ENCODE results near the gene AEN. TPM values are rescaled to one million over a fixed set of nuclear protein-coding genes. Genes with fewer than 3 reads are reported as not detected.

AEN gene
- total and polyA plus RNA-seq, 4 experiments from 2014 or later: 33.2 to 56.8 (median 45.1) TPM

GRCh38 chr15:88590759-88591158 lies 30.4 kb upstream of the AEN start:
- Histone ChIP-seq H3K27ac (ENCODE audit: low read depth, low read length) (no peak overlapping the region), H3K4me3 (ENCODE audit: low read length in 2 of 2) (no peak overlapping the region), H3K4me1 (ENCODE audit: insufficient read depth, low read length) (no peaks in the 10 kb centered on the region), H3K36me3 (ENCODE audit: insufficient read depth, low read length) (no peaks in the 10 kb centered on the region), H3K27me3 (ENCODE audit: insufficient read depth, low read length) (no peaks in the 10 kb centered on the region), H3K9me3 (ENCODE audit: control insufficient read depth in 1 of 2, low read length in 2 of 2) (no peaks in the 10 kb centered on the region)
- Mint-ChIP-seq H3K4me3 (no peak overlapping the region), H3K27ac (peak overlapping the region in 1 of 7 donors; percentile 39), H3K36me3 (no peaks in the 10 kb centered on the region), H3K27me3 (peaks cover 1 to 4% of the 10 kb centered on the region in 2 donors), H3K4me1 (peaks cover 0 to 2% (median 0%) of the 10 kb centered on the region in 4 donors), H3K9me3 (peaks cover 0 to 2% (median 0%) of the 10 kb centered on the region in 8 donors)
- intact Hi-C loops (cut with micrococcal nuclease): no loop called here
- ChIA-PET POLR2A (ENCODE audit: partially characterized antibody) (no interaction called here), CTCF (ENCODE audit: partially characterized antibody) (no interaction called here)
- DNase-seq: no peak

DNA sequence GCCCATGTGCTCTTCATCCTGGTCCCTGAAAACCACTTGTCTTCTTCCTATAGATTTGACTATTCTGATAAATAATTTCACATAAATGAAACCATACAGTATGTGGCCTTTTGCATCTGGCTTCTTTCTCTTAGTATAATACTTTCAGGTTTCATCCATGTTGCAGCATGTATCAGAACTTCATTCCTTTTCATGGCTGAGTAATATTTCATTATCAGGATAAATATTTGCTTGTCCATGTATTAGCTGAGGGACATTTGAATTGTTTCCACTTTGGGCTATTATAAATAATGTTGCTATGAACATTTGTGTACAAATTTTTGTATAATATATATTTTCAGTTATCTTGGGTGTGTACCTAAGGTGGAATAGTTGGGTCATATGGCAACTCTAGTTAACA lies 29.8 kb upstream of the AEN start:
- no peak for DNase-seq
- Mint-ChIP-seq H3K27ac (no peak overlapping the region), H3K36me3 (no peaks in the 10 kb centered on the region), H3K4me3 (no peak overlapping the region), H3K9me3 (peaks cover 0 to 2% (median 0%) of the 10 kb centered on the region in 8 donors), H3K27me3 (peaks cover 1 to 4% of the 10 kb centered on the region in 2 donors), H3K4me1 (peaks cover 0 to 2% (median 0%) of the 10 kb centered on the region in 4 donors)
- ChIA-PET CTCF (ENCODE audit: partially characterized antibody) (no interaction called here), POLR2A (ENCODE audit: partially characterized antibody) (no interaction called here)
- H3K36me3 ChIP-seq (ENCODE audit: insufficient read depth, low read length): no peaks in the 10 kb centered on the region
- no peak overlapping the region for H3K27ac ChIP-seq (ENCODE audit: low read depth, low read length)
- H3K4me3 ChIP-seq (ENCODE audit: low read length in 2 of 2): no peak overlapping the region
- intact Hi-C loops (cut with micrococcal nuclease): no loop called here
- no peaks in the 10 kb centered on the region for H3K4me1 ChIP-seq (ENCODE audit: insufficient read depth, low read length)
- H3K27me3 ChIP-seq (ENCODE audit: insufficient read depth, low read length): no peaks in the 10 kb centered on the region
- H3K9me3 ChIP-seq (ENCODE audit: control insufficient read depth in 1 of 2, low read length in 2 of 2): no peaks in the 10 kb centered on the region

- Histone ChIP-seq H3K36me3 (ENCODE audit: insufficient read depth, low read length) (no peaks in the 10 kb centered on the region), H3K9me3 (ENCODE audit: control insufficient read depth in 1 of 2, low read length in 2 of 2) (no peaks in the 10 kb centered on the region), H3K4me3 (ENCODE audit: low read length in 2 of 2) (no peak overlapping the region), H3K27ac (ENCODE audit: low read depth, low read length) (no peak overlapping the region), H3K4me1 (ENCODE audit: insufficient read depth, low read length) (peaks cover 12% of the 10 kb centered on the region), H3K27me3 (ENCODE audit: insufficient read depth, low read length) (peaks cover 49% of the 10 kb centered on the region)
- intact Hi-C loops (cut with micrococcal nuclease): no loop called here
- CTCF ChIA-PET (ENCODE audit: partially characterized antibody): no interaction called here
- DNase-seq: no peak
- Mint-ChIP-seq H3K27ac (peak overlapping the region in 1 of 7 donors; percentile 5), H3K36me3 (peaks cover 0 to 7% of the 10 kb centered on the region in 2 donors), H3K27me3 (peaks cover 54 to 56% of the 10 kb centered on the region in 2 donors), H3K4me3 (peak overlapping the region in 4 of 8 donors; percentile 40 to 77 (median 47)), H3K4me1 (peaks cover 5 to 28% (median 16%) of the 10 kb centered on the region in 4 donors), H3K9me3 (peaks cover 0 to 5% (median 0%) of the 10 kb centered on the region in 8 donors)
- POLR2A ChIA-PET (ENCODE audit: partially characterized antibody): no interaction called here
These were observed 17.3 kb upstream of the AEN start for GRCh38 chr15:88603885-88604284.

DNA sequence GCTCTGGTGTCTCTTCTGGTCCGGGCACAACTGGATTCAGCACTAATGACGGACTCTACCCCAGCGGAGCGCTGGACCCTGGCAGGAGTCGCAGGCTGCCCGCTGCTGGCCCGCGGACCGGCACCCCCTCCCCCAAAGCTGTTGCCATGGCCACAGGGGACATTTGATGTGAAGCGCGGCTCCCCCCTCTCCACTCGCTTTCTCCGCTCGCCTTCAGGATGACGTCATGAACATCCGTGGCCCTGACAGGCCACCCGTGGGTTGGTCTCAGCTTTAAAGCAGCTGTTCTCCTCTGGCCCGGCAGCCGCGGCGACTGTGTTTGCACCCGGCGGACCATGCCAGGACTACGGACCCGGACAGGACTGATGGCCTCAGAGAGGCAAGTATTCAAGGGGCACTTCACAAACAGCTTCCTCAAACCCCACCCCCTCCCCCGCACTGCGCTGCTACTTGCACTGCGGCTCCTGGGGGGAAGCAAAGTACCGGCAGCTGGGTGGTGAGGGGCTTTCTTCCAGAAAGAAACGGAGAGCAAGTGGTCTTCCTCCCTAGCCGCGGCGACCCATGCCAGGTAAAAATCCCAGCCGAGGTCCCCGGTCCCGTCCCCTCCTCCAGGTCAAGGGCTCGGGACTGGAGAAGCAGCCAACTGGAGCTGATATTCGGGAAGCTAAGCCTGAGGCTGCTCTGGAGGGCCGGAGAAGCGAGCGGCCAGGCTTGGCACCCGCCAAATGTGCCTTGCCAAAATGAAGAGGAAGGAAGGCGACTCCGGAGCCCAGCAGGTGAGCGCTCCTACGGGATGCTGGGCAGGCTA lies 16.6 kb upstream of the AEN start:
- peaks cover 0 to 13% of the 10 kb centered on the region in 2 donors for H3K36me3 Mint-ChIP-seq
- ChIA-PET POLR2A (ENCODE audit: partially characterized antibody) (interaction anchor here (0.9 kb wide), 1 partner anchor 20 kb away, joined by 3 read pairs; no protein-coding TSS in a partner anchor), CTCF (ENCODE audit: partially characterized antibody) (no interaction called here)
- no peaks in the 10 kb centered on the region for H3K36me3 ChIP-seq (ENCODE audit: insufficient read depth, low read length)
- peaks cover 54 to 60% of the 10 kb centered on the region in 2 donors for H3K27me3 Mint-ChIP-seq
- H3K27me3 ChIP-seq (ENCODE audit: insufficient read depth, low read length): peaks cover 56% of the 10 kb centered on the region
- peaks cover 12% of the 10 kb centered on the region for H3K4me1 ChIP-seq (ENCODE audit: insufficient read depth, low read length)
- no peak overlapping the region for H3K27ac ChIP-seq (ENCODE audit: low read depth, low read length)
- no peak overlapping the region for H3K27ac Mint-ChIP-seq
- H3K4me3 ChIP-seq (ENCODE audit: low read length in 2 of 2): no peak overlapping the region
- H3K4me1 Mint-ChIP-seq: peaks cover 5 to 28% (median 16%) of the 10 kb centered on the region in 4 donors
- H3K4me3 Mint-ChIP-seq: peak overlapping the region in 5 of 8 donors; percentile 21 to 65 (median 52)
- H3K9me3 Mint-ChIP-seq: peaks cover 0 to 5% (median 0%) of the 10 kb centered on the region in 8 donors
- no peak for DNase-seq
- no peaks in the 10 kb centered on the region for H3K9me3 ChIP-seq (ENCODE audit: control insufficient read depth in 1 of 2, low read length in 2 of 2)
- intact Hi-C loops (cut with micrococcal nuclease): no loop called here

GRCh38 chr15:88605189-88606069 lies 15.7 kb upstream of the AEN start:
- peaks cover 12% of the 10 kb centered on the region for H3K4me1 ChIP-seq (ENCODE audit: insufficient read depth, low read length)
- peak; percentile 39 to 58 (median 47) for DNase-seq
- no peak overlapping the region for H3K4me3 ChIP-seq (ENCODE audit: low read length in 2 of 2)
- ChIA-PET CTCF (ENCODE audit: partially characterized antibody) (no interaction called here), POLR2A (ENCODE audit: partially characterized antibody) (interaction anchor here (0.9 to 1.0 kb wide), 2 partner anchors 16 to 19 kb away, joined by 3 read pairs; partner anchors contain the start of gene AEN)
- peaks cover 54 to 61% of the 10 kb centered on the region in 2 donors for H3K27me3 Mint-ChIP-seq
- peaks cover 0 to 13% of the 10 kb centered on the region in 2 donors for H3K36me3 Mint-ChIP-seq
- H3K4me1 Mint-ChIP-seq: peaks cover 5 to 28% (median 16%) of the 10 kb centered on the region in 4 donors
- no peaks in the 10 kb centered on the region for H3K36me3 ChIP-seq (ENCODE audit: insufficient read depth, low read length)
- peaks cover 0 to 5% (median 0%) of the 10 kb centered on the region in 8 donors for H3K9me3 Mint-ChIP-seq
- peak overlapping the region in 5 of 8 donors; percentile 5 to 67 (median 20) for H3K4me3 Mint-ChIP-seq
- H3K27ac ChIP-seq (ENCODE audit: low read depth, low read length): no peak overlapping the region
- intact Hi-C loops (cut with micrococcal nuclease): no loop called here
- H3K27ac Mint-ChIP-seq: no peak overlapping the region
- H3K9me3 ChIP-seq (ENCODE audit: control insufficient read depth in 1 of 2, low read length in 2 of 2): no peaks in the 10 kb centered on the region
- peaks cover 60% of the 10 kb centered on the region for H3K27me3 ChIP-seq (ENCODE audit: insufficient read depth, low read length)

DNA sequence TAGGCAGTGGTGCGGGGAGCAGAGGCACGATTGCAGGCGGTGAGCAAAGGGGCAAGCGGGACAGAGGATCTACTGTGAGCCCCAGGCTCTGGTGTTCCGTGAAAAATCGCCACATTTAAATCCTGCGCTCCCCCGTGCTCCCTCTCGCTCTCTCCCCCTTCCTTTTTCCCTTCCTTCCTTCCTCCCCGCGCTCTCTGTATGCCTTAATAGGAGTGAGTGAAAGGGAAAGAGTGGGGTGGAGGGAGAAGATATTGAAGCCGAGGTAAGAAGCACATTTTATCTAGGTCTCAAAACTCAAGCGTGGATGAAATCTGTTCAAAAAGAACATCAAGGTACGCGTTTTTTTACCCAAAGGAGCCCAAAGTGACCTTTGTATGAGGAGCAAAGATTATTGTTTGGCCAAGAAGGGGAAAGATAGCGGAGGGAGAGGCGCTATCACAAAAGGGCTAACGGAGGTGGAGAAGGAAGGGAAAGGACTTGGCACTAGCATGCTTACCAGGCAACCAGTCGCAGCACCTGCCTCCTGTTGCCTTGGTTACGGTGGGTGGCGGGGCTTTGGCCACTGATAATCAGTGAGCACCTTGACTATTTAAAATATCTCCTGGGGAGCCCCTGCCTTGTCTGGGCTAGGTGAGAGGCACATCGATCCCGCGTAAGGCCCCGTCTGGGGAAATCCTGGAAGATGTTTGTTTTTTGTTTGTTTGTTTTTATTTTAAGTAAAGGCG lies 14.9 kb upstream of the AEN start:
- ChIA-PET POLR2A (ENCODE audit: partially characterized antibody) (interaction anchor here (1.0 kb wide), 1 partner anchor 15 kb away, joined by 3 read pairs; the partner anchor contains the start of gene AEN), CTCF (ENCODE audit: partially characterized antibody) (no interaction called here)
- Mint-ChIP-seq H3K36me3 (peaks cover 0 to 13% of the 10 kb centered on the region in 2 donors), H3K27ac (no peak overlapping the region), H3K4me3 (peak overlapping the region in 3 of 8 donors; percentile 54 to 61 (median 57)), H3K9me3 (peaks cover 0 to 5% (median 0%) of the 10 kb centered on the region in 8 donors), H3K4me1 (peaks cover 5 to 28% (median 16%) of the 10 kb centered on the region in 4 donors), H3K27me3 (peaks cover 54 to 65% of the 10 kb centered on the region in 2 donors)
- Histone ChIP-seq H3K4me1 (ENCODE audit: insufficient read depth, low read length) (peaks cover 12% of the 10 kb centered on the region), H3K9me3 (ENCODE audit: control insufficient read depth in 1 of 2, low read length in 2 of 2) (no peaks in the 10 kb centered on the region), H3K27me3 (ENCODE audit: insufficient read depth, low read length) (peaks cover 60% of the 10 kb centered on the region), H3K36me3 (ENCODE audit: insufficient read depth, low read length) (no peaks in the 10 kb centered on the region), H3K4me3 (ENCODE audit: low read length in 2 of 2) (no peak overlapping the region), H3K27ac (ENCODE audit: low read depth, low read length) (no peak overlapping the region)
- intact Hi-C loops (cut with micrococcal nuclease): no loop called here
- no peak for DNase-seq
